ENCODE data around the gene IGFBP3. TPM values are rescaled to one million over a fixed set of nuclear protein-coding genes. Genes with fewer than 3 reads are reported as not detected.

IGFBP3 gene
- total RNA-seq, 2 experiments from 2014 or later = 8.0 to 10.0 TPM

- DNase-seq = no peak
- H3K9me3 ChIP-seq (ENCODE audit: control insufficient read depth in 1 of 2, insufficient read depth in 1 of 2, low read length in 2 of 2) = peaks cover 0 to 4% of the 10 kb centered on the region in 2 experiments
- no peaks in the 10 kb centered on the region for H3K36me3 ChIP-seq (ENCODE audit: insufficient read depth, low read length)
- H3K4me1 ChIP-seq (ENCODE audit: insufficient read depth, low read length) = peaks cover 6% of the 10 kb centered on the region
- H3K36me3 Mint-ChIP-seq (ENCODE audit: low read depth) = no peaks in the 10 kb centered on the region
- no peak overlapping the region for H3K4me3 ChIP-seq (ENCODE audit: low read length)
- H3K9me3 Mint-ChIP-seq = no peaks in the 10 kb centered on the region
- ATAC-seq (ENCODE audit: poor library complexity) = no peak
- H3K27ac ChIP-seq (ENCODE audit: low read depth in 1 of 2, low read length in 2 of 2) = no peak overlapping the region
- no peaks in the 10 kb centered on the region for H3K4me1 Mint-ChIP-seq (ENCODE audit: low read depth)
- H3K27me3 ChIP-seq (ENCODE audit: control insufficient read depth in 1 of 2, insufficient read depth in 2 of 2, low read length in 2 of 2) = peaks cover 3 to 12% of the 10 kb centered on the region in 2 experiments
- H3K4me3 Mint-ChIP-seq = no peak overlapping the region
- POLR2A ChIA-PET = no interaction called here
- CTCF ChIA-PET = no interaction called here
- peaks cover 44% of the 10 kb centered on the region for H3K27me3 Mint-ChIP-seq
- H3K27ac Mint-ChIP-seq = no peak overlapping the region
- intact Hi-C loops (cut with DNase I, micrococcal nuclease) = no loop called here
- TF ChIP-seq, protein P1, sequence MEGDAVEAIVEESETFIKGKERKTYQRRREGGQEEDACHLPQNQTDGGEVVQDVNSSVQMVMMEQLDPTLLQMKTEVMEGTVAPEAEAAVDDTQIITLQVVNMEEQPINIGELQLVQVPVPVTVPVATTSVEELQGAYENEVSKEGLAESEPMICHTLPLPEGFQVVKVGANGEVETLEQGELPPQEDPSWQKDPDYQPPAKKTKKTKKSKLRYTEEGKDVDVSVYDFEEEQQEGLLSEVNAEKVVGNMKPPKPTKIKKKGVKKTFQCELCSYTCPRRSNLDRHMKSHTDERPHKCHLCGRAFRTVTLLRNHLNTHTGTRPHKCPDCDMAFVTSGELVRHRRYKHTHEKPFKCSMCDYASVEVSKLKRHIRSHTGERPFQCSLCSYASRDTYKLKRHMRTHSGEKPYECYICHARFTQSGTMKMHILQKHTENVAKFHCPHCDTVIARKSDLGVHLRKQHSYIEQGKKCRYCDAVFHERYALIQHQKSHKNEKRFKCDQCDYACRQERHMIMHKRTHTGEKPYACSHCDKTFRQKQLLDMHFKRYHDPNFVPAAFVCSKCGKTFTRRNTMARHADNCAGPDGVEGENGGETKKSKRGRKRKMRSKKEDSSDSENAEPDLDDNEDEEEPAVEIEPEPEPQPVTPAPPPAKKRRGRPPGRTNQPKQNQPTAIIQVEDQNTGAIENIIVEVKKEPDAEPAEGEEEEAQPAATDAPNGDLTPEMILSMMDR (IDR thresholded peaks at IDR 0.05) = no peak
Observed at GRCh38 chr7:45912972-45913371, 8.1 kb downstream of the IGFBP3 start.

- Histone ChIP-seq H3K36me3 (ENCODE audit: insufficient read depth, low read length) (no peaks in the 10 kb centered on the region), H3K4me1 (ENCODE audit: insufficient read depth, low read length) (no peaks in the 10 kb centered on the region), H3K9me3 (ENCODE audit: control insufficient read depth in 1 of 2, insufficient read depth in 1 of 2, low read length in 2 of 2) (peaks cover 0 to 4% of the 10 kb centered on the region in 2 experiments), H3K27me3 (ENCODE audit: control insufficient read depth in 1 of 2, insufficient read depth in 2 of 2, low read length in 2 of 2) (no peaks in the 10 kb centered on the region), H3K4me3 (ENCODE audit: low read length) (no peak overlapping the region), H3K27ac (ENCODE audit: low read depth in 1 of 2, low read length in 2 of 2) (no peak overlapping the region)
- ATAC-seq (ENCODE audit: poor library complexity) (no peak), DNase-seq (no peak)
- POLR2A ChIA-PET = no interaction called here
- Mint-ChIP-seq H3K4me1 (ENCODE audit: low read depth) (no peaks in the 10 kb centered on the region), H3K9me3 (no peaks in the 10 kb centered on the region), H3K27me3 (peaks cover 27% of the 10 kb centered on the region), H3K36me3 (ENCODE audit: low read depth) (no peaks in the 10 kb centered on the region), H3K4me3 (no peak overlapping the region), H3K27ac (no peak overlapping the region)
- CTCF ChIA-PET = no interaction called here
- TF ChIP-seq, protein P1 (IDR thresholded peaks at IDR 0.05) = no peak
- intact Hi-C loops (cut with DNase I, micrococcal nuclease) = no loop called here
Observed at GRCh38 chr7:45911311-45911710, 9.8 kb downstream of the IGFBP3 start.

GRCh38 chr7:45910855-45911254, 10.2 kb downstream of the IGFBP3 start:
- POLR2A ChIA-PET = no interaction called here

More at GRCh38 chr7:45910855-45911254, 10.2 kb downstream of the IGFBP3 start:
- H3K4me3 Mint-ChIP-seq = no peak overlapping the region
- Histone ChIP-seq H3K4me1 (ENCODE audit: insufficient read depth, low read length) (no peaks in the 10 kb centered on the region), H3K27me3 (ENCODE audit: control insufficient read depth in 1 of 2, insufficient read depth in 2 of 2, low read length in 2 of 2) (no peaks in the 10 kb centered on the region), H3K9me3 (ENCODE audit: control insufficient read depth in 1 of 2, insufficient read depth in 1 of 2, low read length in 2 of 2) (peaks cover 0 to 4% of the 10 kb centered on the region in 2 experiments), H3K4me3 (ENCODE audit: low read length) (no peak overlapping the region), H3K36me3 (ENCODE audit: insufficient read depth, low read length) (no peaks in the 10 kb centered on the region), H3K27ac (ENCODE audit: low read depth in 1 of 2, low read length in 2 of 2) (no peak overlapping the region)
- no peak for DNase-seq
- peaks cover 23% of the 10 kb centered on the region for H3K27me3 Mint-ChIP-seq
- CTCF ChIA-PET = no interaction called here
- H3K27ac Mint-ChIP-seq = no peak overlapping the region
- no peaks in the 10 kb centered on the region for H3K36me3 Mint-ChIP-seq (ENCODE audit: low read depth)
- H3K9me3 Mint-ChIP-seq = no peaks in the 10 kb centered on the region
- no peaks in the 10 kb centered on the region for H3K4me1 Mint-ChIP-seq (ENCODE audit: low read depth)
- intact Hi-C loops (cut with DNase I, micrococcal nuclease) = no loop called here
- TF ChIP-seq, protein P1 (IDR thresholded peaks at IDR 0.05) = no peak
- ATAC-seq (ENCODE audit: poor library complexity) = no peak
